Skeletal muscle cell (primary cell): ENCODE results near the gene ALDH3A1.
"Not testable (repeated sequence)": the region's sequence is repeated elsewhere in the genome, so short reads cannot be mapped to it uniquely, and the experiment has no call there.

Experiments
- DNase-seq: peaks from one replicate; pipeline ENCODE4 v3.0.0-alpha.2; 2010; ENCODE audit warnings: low read depth
- H3K4me3 ChIP-seq: 2 replicates; pipeline ENCODE4 v1.5.1; 2011; ENCODE audit warnings: low read depth, mild to moderate bottlenecking, control low read depth, low read length, moderate library complexity

Gene ALDH3A1

DNA sequence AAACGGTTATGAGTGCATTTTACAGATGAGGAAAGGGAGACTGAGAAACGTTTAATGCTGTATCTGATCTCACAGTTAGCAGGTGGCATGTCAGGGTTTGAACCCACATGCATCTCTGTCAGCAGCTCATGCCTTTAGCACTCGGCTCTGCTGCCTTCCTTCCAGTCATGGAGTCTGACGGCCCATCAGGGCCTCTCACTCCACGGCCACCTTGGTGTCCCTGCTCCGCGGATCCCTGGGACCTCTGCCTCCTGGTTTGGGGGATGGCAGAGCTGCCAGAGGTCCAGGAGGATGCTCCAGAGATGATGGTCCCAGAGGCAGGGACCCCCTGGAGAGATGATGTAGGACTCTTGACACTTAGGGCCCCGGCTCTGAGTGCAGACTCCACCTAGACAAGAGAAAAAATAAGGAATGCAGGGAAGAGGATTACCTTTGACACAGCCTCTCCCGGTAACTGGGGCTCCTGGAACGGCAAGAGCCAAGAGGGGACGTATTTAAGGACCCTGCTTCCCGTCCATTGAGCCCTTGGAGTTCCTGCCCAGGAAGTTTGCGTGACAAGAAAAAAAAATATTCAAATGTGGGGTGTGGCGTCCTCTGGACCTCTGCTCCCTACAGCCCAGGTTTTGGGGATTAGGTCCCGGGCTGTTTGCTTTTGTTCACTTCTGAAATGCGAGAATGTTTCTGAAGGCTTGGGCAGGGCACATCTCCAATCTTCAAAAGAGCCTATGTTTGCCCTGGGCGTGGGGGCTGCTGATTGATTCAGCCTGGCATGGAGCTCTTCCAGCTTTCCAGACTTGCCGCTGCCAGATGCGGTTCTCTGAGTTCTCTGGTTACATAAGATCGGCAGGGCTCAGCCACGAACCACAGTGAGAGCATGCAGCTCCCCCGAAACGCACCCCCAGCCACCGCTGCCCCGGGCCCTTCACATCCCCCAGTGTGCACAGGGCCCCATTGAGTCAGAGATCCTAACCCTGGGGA, at the start of gene ALDH3A1:
Gene ALDH3A1, minus strand, starts transcription at position 470 of the 978 bp plus-strand sequence. CDS start 3,169 bp downstream, outside the sequence.
- no peak within 1 kb of the TSS for H3K4me3 ChIP-seq
- no peak for DNase-seq

DNA sequence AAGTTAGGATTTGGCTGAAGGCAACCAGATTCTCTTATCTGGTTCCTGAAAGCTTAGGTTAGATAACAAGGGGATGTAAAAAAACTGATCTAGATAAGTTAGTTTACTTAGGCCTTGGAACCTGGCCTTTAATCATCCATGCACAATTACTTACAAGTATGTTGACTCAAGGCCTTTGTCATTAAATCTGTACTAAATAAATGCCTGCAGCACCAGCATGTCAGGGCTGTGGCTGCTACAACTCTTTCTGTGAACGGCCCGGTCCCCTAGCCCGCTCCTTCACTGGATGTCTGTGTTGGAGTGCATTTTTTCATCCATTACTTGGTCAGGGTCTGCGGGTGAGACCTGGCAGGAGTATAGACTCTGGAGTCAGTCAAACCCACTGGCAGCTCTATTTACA, 48.4 kb upstream of the ALDH3A1 start:
- no peak for DNase-seq
- H3K4me3 ChIP-seq, result no peak overlapping the region

DNA sequence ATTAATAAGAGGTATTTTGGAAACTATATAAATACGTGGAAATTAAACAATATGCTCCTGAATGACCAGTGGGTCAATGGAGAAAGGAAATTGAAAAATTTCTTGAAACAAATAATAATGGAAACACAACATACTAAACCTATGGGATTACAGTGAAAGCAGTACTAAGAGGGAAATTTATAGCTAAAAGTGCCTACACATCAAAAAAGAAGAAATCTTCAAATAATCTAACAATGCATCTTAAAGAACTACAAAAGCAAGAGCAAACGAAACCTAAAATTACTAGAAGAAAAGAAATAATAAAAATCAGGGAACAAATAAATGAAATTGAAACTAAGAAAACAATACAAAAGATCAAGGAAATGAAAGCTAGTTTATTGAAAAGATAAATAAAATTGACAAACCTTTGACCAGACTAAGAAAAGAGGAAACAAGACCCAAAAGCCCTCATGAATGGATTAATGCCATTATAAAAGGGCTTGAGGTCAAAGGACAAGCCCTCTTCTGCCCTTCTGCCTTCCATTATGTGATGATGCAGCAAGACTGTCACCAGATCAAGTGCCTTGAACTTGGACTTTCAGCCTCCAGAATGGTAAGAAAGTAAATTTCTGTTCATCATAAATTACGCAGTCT, 43.9 kb upstream of the ALDH3A1 start:
- DNase-seq, result no peak
- no peak overlapping the region for H3K4me3 ChIP-seq

DNA sequence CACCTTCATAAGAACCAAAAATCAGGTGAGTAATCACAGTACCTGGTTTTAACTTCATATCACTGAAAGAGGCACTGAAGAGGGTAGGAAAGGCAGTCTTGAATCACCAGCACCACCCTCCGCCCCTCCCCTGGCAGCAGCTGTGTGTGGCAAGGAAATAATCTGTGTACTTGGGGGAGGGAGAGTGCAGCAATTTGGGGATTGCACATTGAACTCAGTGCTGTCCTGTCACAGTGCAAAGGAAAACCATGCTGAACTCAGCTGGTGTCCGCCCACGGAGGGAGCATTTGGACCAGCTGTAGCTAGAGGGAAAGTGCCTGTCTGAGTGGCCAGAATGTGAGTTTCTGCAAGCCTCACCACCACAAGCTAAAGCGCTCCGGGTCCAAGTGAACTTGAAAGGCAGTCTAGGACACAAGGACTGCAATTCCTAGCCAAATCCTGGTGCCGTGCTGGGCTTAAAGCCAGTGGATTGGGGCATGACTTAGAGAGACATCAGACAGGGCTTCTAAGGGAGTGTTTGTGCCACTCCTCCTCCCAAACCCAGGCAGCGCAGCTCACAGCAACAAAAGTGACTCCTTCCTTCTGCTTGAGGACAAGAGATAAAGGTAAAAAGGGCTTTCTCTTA, 39.7 kb upstream of the ALDH3A1 start:
- no peak for DNase-seq
- H3K4me3 ChIP-seq, result no peak overlapping the region

DNA sequence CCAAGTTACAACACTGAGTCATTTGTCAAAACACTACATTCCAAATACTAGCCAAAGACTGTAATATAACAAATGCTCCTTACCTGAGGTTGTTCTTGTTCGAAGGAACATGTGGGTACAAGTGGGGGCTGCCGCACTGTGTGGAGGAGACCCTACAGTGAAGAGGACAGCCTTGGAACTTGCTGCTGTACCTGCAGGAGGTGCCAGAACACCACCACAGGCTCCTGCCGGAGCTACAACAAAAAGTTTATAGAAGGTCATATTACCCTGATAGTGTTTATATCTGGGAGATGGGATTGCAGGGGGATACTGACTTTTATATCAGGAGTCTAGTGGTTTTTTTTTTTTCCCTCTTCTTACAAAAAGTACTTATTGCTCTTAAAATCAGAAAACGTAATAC, 37.8 kb upstream of the ALDH3A1 start:
- DNase-seq, result no peak
- H3K4me3 ChIP-seq, result no peak overlapping the region

DNA sequence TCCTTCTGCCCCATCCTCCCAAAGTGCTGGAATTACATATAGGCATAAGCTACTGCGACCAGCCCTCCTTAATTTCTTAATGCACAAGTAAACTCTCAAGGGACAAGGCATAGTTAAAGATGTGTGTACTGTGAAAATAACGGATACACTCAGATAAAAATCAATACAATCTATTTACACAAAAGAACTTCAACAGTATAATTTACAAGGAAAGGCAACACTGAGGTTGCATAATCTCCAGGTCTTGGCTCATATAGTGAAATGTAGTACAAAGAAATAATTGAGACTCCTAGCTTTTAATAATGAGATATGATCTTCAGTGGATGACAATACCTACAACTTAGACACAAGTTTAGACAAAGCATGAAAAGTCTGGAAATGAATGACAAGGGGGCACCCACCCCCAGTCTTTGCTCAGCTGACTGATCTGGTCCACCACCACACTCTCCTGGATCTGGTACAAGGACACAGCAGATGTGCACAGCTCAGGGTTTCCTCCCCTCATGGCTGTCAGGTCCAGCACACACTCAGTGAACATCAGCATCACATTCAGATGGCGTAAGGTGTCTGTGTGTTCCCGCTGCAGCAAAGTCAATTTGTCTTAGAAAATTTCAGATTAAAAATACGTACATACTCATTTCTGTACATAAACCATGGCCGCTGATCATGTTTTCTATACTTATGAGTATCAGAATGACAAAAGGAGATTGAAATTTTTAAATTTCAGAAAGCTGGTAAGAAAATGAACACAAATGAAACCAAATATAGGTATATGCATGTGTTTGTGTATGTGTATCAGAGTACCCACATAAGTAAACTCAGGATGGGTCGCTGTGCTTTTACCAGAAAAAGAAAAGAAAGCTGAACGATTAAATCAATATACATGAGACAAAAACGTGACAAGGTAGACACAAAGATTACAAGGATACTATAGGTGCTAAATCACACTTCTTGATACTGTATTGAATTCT, 33.7 kb upstream of the ALDH3A1 start:
- DNase-seq, result no peak
- H3K4me3 ChIP-seq, result no peak overlapping the region

DNA sequence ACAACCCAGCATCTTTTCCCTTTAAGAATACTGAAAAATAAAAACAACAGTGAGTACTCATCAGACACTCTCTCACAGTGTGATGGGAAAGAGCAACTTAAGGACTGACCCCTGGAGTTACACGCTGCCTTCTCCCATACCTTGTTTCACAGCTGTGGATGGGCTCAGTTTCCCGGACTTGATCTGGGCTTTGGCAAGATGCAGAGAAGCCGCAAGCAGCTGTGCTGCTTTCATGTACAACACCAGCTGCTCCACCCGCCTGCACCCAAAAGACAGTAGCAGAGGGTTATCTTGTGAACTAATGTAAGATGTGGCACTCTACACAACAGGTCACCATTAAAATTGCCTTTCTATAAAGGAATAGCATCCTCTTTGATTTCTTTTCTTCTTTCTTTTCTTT, 32.7 kb upstream of the ALDH3A1 start:
- H3K4me3 ChIP-seq, result no peak overlapping the region
- peak; percentile 9 for DNase-seq

DNA sequence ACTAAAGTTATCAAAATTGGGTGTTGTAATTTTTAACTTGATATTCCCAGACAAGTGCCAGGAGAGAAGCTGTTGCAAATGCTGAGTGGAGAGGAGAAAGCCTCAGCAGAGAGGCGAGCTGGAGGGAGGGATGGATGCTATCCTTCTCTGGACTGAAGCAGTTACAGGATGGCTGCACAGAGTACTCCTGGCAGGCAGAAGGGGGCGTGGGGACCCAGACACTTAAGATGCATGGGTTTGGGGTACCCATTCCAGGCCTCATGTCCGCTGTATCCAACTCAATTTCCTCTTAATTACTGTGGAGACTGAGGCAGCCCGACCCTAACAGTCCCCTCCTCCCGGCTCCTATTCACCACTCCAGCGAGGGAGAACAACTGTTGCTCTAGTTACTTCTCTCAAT, 25.4 kb upstream of the ALDH3A1 start:
- H3K4me3 ChIP-seq, result no peak overlapping the region
- no peak for DNase-seq

DNA sequence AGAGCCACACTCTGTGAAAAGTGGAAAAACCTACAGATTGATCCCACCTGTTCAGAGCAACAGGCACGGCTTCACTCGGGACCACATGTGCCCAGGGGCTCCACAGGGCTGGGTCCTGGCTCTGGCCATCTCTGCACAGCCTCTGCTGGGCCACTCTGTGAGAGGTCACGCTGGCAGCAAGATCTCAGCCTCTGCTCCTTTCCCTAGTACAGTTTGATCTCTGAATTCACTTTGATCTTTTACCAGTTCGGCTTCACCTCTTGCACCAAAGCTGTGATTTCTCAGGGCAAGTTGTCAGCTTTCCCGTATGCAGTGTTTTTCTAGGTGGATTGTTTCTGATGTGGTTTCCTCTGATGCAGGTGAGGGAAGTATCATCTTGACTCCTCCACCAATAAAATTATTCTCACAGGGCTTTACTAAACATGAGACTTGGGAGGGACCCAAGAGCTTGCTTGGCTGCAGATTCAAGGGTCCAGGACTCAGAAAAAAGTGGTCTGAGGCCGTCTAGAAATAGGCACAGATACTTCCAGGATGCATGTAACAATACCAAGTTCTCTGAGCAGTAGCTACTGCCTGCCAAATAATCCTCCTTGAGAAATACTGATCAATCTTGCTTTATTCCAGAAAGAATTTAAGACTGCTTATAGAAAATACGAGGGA, 24.0 kb upstream of the ALDH3A1 start:
- no peak overlapping the region for H3K4me3 ChIP-seq
- DNase-seq, result no peak

DNA sequence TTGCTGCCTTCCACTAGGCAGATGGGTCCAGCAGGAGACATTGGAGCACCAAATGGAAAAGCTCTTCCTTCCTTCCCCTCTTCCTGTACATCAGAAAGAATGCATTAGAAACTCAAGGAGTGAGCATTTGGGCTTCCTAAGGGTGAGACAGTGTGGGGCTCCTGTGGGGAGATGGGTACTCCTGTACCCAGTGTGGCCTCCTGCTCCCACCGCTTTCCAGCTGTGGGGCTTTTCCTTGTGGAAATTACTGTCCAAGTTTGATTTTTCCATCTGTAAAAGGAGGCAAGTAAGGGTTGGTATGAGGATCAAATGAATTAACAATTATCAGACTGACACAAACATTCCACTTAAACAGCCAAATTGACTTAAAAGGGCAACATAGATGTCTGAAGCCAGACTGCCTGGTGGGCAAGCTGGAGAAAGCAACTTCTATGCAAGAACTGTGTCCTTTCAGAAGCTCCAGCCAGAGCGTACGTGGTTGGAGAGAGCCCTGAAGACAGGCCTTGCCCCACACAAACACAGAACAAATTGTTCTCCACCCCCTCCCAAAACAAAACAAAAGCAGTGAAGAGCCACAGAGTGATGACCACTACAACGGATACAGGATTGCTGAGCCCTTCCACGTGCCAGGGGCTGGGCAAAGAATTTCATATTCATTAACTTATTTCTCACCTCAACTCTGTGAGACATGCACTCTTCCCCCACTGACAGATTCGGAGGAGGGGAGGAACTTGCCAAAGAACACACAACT, 23.1 kb upstream of the ALDH3A1 start:
- H3K4me3 ChIP-seq, result no peak overlapping the region
- no peak for DNase-seq

DNA sequence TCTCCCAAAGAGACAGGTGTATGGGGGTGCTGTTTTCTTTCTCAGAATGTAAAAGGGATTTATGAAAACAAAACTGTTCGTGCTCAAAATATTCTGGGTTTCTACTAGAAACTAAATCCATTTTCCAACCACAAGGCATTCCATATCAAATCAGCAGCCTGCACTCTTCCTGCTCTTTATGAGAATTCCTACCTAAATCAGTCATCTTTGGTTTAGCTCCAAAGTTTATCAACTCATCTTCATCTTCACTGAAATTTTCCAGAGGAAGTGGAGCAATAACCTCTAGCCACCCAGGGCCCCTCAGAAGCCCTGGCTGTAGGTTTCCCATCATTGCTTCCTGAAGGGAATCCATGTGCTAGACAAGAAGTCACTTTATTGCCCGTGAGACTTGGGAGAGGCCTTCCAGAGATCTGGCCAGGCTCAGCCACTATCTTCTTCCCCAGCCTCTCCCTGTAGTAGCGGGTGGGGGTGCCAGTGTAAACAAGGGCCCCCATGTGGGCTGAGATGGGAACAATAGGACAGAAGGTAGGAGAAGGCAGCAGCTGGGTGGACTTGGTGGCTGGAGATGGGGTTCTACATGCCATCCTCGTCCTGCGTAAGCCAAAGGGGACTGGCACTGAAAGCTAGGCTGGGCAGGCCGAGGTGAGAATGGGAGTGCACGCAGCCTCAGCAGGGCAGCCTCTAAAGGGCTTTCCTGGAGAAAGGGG, 22.0 kb upstream of the ALDH3A1 start:
- no peak overlapping the region for H3K4me3 ChIP-seq
- DNase-seq, result no peak

DNA sequence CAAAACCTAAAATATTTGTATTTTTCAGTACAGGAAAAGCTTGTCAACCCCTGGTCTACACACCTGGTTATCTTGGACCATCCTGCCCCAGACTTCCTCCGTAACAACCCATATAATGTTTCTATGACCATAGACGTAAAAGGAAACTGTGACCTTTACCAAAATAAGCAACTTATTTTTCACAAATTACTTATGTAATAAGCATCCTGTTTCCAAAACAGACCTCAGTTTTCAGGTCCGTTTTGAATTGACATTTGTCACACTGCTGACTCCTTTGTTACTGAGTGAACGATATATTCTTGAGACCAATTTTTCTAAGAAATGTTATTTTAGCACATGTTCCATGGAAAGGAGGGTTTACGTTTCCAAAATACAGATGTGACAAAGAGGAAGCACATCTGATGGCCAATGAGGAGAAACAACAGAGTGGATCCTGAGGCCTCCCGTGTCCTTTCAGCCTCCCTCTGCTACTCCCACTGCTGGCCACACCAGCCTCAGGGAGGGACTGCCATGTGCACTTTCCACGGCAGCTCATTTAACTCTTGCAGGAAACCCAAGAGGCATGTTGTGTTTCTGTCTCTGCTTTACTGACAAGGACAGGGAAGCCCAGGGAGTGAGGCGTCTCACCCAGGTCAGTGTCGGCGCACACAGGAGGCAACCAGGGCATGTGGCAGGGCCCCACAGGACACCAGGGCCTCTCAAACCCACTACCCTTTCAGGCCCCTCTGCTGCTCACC, 20.1 kb upstream of the ALDH3A1 start:
- H3K4me3 ChIP-seq, result no peak overlapping the region
- DNase-seq, result no peak

DNA sequence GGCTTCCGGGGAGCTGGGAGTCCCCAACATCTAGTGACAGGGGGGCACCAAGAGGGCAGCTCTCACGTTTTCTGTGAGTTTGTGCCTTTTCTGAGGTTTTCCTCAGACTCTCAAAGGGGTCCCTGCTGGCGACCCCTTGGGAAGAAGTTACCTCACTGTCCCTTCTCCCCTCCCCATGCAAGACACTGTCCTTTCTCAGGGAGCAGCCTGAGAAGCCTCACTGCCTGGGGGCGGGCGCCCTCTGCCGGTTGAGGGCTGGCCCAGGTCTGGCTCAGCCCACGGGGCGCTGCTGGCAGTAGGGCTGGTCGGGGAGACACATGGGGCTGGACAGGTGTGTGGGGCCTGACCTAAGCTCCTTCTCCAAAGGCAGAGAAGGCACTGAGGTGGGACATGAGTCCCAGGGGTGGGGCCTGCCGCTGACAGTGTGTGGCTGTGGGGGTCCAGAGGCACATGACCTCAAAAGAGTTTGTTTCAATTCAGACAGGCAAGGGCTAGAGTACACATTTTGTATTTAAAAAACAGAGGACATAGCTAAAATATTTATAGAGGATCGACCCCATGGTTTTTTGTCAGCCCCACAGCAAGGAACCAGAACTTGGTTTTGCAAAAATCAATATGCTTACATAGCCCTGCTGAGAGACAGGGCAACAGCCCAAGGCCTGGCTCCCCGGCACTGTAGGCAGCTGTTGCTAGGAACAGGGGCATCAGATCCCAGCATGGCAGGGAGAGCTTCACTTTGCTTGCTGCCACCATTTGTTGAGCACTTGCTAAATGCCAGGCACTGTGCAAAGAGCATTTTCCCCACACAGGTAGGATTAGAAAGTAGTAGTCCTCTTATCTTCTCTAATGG, 18.5 kb upstream of the ALDH3A1 start:
- no peak overlapping the region for H3K4me3 ChIP-seq
- no peak for DNase-seq

DNA sequence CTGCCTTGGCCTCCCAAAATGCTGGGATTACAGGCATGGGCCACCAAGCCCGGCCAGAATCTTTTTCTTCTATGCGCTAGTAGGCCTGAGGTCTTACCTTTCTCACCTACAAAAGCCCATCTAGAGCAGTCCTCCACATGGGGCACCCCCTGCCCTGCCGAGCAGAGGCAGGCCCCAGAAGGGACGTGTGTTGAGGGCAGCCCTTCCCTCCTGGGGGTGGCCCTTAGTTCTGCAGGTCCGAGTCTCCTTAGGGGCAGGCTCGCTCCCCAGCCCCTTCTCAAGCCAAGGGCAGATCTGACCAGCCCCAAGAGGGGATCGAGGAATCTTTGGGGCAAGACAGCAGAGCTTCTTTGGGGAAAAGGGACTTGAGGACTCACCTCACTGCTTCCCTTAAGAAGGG, 17.9 kb upstream of the ALDH3A1 start:
- H3K4me3 ChIP-seq, result no peak overlapping the region
- no peak for DNase-seq

DNA sequence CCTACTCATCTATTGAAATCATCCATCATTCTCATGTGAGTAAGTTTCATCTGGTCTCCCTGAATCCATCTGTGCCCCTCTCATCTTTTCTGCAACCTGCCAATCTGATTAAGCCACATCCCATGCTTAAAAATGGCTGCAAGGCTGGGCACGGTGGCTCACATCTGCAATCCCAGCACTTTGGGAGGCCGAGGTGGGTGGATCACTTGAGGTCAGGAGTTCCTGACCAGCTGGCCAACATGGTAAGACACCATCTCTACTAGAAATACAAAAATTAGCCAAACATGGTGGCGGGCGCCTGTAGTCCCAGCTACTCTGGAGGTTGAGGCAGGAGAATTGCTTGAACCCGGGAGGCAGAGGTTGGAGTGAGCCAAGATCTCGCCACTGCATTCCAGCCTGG, 15.9 kb upstream of the ALDH3A1 start:
- not testable (repeated sequence) for DNase-seq, H3K4me3 ChIP-seq

DNA sequence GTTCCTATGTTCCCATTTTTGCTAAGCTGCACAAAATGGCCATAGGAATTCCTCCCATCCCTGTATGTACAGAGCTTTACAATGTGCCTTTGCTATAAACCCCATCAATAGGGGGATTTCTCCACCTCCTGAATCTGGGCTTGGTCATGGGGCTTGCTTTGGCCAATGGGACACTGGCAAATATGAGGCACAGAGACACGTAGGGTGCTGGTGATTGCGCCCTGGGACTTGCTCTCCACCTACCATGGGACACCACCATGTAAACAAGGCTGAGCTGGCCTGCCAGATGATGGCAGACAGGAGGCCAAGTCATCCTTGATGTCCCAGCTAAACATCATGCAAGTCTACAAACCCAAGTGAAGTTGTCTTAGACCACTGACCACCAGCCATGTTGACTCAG, 15.3 kb upstream of the ALDH3A1 start:
- H3K4me3 ChIP-seq, result no peak overlapping the region
- no peak for DNase-seq
